BE2C (cell line): ENCODE data around the gene NRG2.

Experiments
- DNase-seq: peaks from one replicate; pipeline ENCODE4 v3.0.0-alpha.2; 2020
- H3K27me3 ChIP-seq: fragments of 250-450 bp; sonication (Bioruptor Pico); 2 replicates; pipeline ENCODE4 v1.5.1; 2020; ENCODE audit warnings: mild to moderate bottlenecking
- H3K36me3 ChIP-seq: fragments of 250-450 bp; sonication (Bioruptor Pico); 2 replicates; pipeline ENCODE4 v1.5.1; 2020; ENCODE audit warnings: mild to moderate bottlenecking
- H3K4me1 ChIP-seq: fragments of 250-450 bp; sonication (Bioruptor Pico); 2 replicates; pipeline ENCODE4 v1.5.1; 2020
- H3K4me3 ChIP-seq: 2 replicates; pipeline ENCODE4 v1.5.1; 2011; ENCODE audit warnings: low read depth, low read length
- H3K9me3 ChIP-seq: fragments of 250-450 bp; sonication (Bioruptor Pico); 2 replicates; pipeline ENCODE4 v1.5.1; 2020
- CTCF ChIP-seq: IDR thresholded peaks from 2 replicates; pipeline ENCODE4 v1.5.1; 2012; ENCODE audit warnings: mild to moderate bottlenecking, low read depth, low read length

Gene NRG2

DNA sequence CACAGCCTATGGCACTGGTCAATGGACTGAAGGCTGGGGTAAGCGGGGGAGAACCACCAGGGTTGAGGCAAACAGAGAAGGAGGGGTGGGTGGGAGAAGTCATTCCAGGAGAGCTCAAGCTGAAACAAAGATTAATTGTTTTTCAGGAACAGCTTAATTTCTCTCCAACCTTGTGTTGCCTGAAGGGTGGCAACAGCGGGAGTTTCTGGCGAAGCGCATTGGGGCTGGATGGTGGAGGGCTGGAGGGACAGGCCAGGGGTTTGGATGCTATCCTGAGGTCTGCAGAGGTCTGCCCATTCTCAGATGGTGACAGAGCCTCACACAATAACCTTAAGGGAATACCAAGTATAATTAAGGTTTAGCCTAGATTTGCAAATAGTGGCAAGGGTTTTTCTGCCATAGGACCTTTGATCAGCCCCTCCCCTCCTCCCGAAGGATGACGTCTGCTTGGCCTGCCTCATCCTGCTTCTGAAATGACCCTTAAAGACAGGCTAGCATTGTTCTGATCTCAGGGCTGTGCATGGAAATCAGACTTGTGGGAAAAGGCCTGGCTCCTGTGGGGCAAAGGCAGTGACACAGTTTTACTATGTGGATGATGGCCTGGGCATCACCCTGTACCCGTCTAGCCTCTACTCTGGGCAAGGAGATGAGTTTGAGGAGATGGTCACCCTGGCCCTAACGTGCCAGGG is 214.7 kb downstream of the NRG2 start:
- peaks cover 17% of the 10 kb centered on the region for H3K27me3 ChIP-seq
- no peak for TF ChIP-seq CTCF
- no peak overlapping the region for H3K4me3 ChIP-seq
- H3K36me3 ChIP-seq, result no peaks in the 10 kb centered on the region
- no peak for DNase-seq
- 0 out of 2 replicates have a peak, but pooled peaks cover 2% of the 10 kb centered on the region for H3K9me3 ChIP-seq
- no peaks in the 10 kb centered on the region for H3K4me1 ChIP-seq

GRCh38 chr5:139825690-139826089 is 217.4 kb downstream of the NRG2 start:
- Histone ChIP-seq H3K4me1 (no peaks in the 10 kb centered on the region), H3K36me3 (no peaks in the 10 kb centered on the region), H3K27me3 (no peaks in the 10 kb centered on the region), H3K4me3 (no peak overlapping the region), H3K9me3 (0 out of 2 replicates have a peak, but pooled peaks cover 2% of the 10 kb centered on the region)
- TF ChIP-seq CTCF, result no peak
- no peak for DNase-seq

GRCh38 chr5:139823757-139824355 is 219.2 kb downstream of the NRG2 start:
- H3K36me3 ChIP-seq, result no peaks in the 10 kb centered on the region
- H3K9me3 ChIP-seq, result no peaks in the 10 kb centered on the region
- H3K4me3 ChIP-seq, result no peak overlapping the region
- no peak for DNase-seq
- H3K27me3 ChIP-seq, result no peaks in the 10 kb centered on the region
- TF ChIP-seq CTCF, result no peak
- H3K4me1 ChIP-seq, result no peaks in the 10 kb centered on the region

- Histone ChIP-seq H3K4me3 (no peak overlapping the region), H3K36me3 (no peaks in the 10 kb centered on the region), H3K4me1 (no peaks in the 10 kb centered on the region), H3K9me3 (no peaks in the 10 kb centered on the region), H3K27me3 (no peaks in the 10 kb centered on the region)
- DNase-seq, result no peak
- TF ChIP-seq CTCF, result no peak
Measured at GRCh38 chr5:139822553-139823425, 220.3 kb downstream of the NRG2 start.

- H3K9me3 ChIP-seq, result no peaks in the 10 kb centered on the region
- H3K4me1 ChIP-seq, result no peaks in the 10 kb centered on the region
- no peak for TF ChIP-seq CTCF
- no peak for DNase-seq
- H3K27me3 ChIP-seq, result no peaks in the 10 kb centered on the region
- H3K4me3 ChIP-seq, result no peak overlapping the region
- H3K36me3 ChIP-seq, result no peaks in the 10 kb centered on the region
Measured at GRCh38 chr5:139821806-139822552, 221.1 kb downstream of the NRG2 start.
